NCI-H1436 (cell line): ENCODE measurements around the gene ANO6.
"Not testable (repeated sequence)": the region's sequence is repeated elsewhere in the genome, so short reads cannot be mapped to it uniquely, and the experiment has no call there.

Experiments used
- DNase-seq: peaks from one replicate; lab custom pipeline; 2025; lab: John Stamatoyannopoulos, UW

Gene ANO6

DNA sequence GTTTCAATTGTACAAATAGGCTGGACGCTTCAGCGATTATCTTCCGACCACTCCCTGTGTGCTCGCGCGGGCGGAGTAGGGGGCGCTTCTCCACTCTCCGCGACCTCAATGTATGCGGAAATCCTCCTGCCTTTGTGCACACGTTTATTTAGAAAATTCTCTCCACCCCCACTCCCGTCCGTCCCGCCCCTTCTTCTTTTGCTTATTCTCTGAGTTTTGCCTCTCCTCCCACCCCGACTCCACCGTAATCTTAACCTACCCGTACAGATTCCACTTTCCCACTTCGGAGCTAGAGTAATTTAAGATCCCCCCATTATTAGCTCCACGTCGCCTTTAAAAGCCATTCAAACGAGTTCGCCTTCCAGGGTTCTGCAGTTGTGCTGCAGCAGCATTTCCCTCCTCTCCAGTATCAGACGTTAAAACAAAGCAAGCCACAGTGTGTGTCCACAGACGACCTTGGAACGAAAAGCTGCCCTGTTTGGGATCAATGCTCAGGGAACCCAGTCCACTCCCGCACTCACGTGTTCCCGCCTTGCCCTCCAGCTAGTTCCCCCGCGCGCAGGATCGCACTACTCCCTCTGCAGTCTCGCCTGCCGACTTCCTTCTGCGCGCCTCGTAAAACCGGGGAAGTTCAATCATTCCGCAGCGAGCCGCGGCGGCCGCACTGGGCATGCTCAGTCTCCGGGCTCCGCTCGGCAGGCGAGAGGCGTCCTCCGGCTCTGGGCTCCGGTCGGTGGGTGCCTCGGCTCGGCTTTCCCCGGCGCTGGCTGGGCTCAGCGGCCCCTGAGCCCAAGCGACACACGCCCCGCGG is at the start of gene ANO6:
Gene ANO6 (plus strand): TSS at position 677 of the 811 bp plus-strand sequence. CDS start 227 bp downstream, outside the sequence.
- DNase-seq = peak; percentile 74

- no peak for DNase-seq
Observed at GRCh38 chr12:45168976-45169375, 46.9 kb upstream of the ANO6 start.

GRCh38 chr12:45170456-45171042 is 45.3 kb upstream of the ANO6 start:
- peak; percentile 61 for DNase-seq

DNA sequence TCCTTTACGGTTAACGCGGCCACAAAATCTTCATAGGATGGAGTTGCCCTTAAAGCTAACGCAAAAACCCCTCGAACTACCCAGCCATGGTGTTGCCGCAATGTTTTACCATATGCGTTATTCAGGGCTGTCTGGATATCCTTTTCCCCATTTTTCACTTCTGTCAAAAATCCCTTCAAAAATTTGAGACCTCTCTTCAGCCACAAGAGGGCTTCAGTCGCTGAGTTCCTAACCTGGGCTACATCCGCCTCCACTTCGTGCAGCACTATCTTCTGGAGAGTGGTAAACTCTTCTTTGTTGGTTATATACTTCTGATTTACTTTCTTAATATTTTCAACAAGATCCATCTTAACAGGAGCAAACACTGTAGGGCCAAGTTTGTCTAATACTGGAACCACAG is 42.6 kb upstream of the ANO6 start:
- not testable (repeated sequence) for DNase-seq

- no peak for DNase-seq
Observed at GRCh38 chr12:45174595-45174994, 41.3 kb upstream of the ANO6 start.

GRCh38 chr12:45178771-45179170 is 37.1 kb upstream of the ANO6 start:
- no peak for DNase-seq

DNA sequence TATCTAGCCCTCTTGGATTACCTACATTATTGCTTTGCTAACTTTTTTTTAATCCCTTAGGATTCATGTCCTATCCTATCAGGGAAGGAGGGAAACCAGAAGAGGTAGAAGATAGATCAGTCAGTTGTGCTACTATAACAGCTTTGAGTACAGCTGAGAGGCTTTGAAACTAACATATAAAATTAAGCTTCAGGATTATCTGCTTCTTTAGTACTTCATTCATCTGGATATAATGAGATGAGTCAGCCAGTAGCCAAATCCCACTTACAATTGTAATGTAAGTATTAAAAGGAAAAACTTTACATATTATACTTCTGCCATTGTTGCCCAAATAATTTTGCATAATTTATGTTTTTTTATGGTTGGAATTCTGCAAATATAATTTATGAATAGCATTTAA is 33.4 kb upstream of the ANO6 start:
- DNase-seq = no peak

GRCh38 chr12:45183246-45183645 is 32.6 kb upstream of the ANO6 start:
- no peak for DNase-seq

GRCh38 chr12:45184147-45184963 is 31.5 kb upstream of the ANO6 start:
- no peak for DNase-seq

DNA sequence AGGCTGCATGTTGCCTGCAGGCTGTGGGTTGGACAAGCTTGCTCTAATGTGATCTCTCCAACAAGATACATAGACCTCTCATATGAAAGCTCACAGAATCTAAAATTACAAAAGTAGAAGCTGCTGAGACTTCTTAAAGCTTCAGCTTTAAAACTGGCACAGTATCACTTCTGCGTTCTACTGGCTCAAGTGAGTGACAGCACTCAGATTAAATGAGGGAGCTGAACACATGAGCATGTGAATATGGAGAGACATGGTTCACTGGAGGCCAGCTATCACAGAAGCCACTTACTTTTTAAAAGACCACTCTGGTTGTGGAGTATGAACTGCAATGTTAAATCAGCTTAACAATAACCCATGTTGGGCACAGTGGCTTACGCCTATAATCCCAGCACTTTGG is 29.1 kb upstream of the ANO6 start:
- no peak for DNase-seq

DNA sequence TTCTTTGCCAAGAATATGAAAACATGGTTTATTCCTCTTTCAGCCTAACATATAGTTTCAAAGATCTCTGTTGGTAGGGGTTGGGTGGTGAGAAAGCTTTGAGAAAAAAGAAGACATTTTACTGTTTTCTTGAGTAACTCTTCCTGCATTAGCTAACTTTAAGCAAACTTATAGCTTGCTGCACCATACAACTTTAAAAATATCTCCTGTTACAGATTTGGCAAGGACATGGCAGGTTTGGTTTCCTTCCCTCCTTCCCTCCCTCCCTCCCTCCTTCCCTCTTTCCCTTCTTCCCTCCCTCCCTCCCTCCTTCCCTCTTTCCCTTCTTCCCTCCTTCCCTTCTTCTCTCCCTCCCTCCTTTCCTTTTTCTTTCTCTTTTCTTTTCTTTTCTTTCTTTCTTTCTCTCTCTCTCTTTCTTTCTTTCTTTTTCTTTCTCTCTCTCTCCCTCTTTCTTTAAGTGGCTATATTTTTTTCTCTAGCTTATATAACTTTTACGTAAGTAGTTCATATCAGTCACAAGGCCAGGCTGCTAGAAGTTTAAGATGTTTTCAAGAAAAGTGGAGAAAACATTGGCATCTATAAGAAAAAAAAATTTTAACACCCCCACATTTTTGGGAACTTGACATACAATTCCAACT is 26.0 kb upstream of the ANO6 start:
- no peak for DNase-seq

- no peak for DNase-seq
Observed at GRCh38 chr12:45191239-45191638, 24.7 kb upstream of the ANO6 start.

- no peak for DNase-seq
Observed at GRCh38 chr12:45192707-45193106, 23.2 kb upstream of the ANO6 start.

- no peak for DNase-seq
Observed at GRCh38 chr12:45200491-45201043, 15.3 kb upstream of the ANO6 start.

- no peak for DNase-seq
Observed at GRCh38 chr12:45203767-45204166, 12.1 kb upstream of the ANO6 start.

DNA sequence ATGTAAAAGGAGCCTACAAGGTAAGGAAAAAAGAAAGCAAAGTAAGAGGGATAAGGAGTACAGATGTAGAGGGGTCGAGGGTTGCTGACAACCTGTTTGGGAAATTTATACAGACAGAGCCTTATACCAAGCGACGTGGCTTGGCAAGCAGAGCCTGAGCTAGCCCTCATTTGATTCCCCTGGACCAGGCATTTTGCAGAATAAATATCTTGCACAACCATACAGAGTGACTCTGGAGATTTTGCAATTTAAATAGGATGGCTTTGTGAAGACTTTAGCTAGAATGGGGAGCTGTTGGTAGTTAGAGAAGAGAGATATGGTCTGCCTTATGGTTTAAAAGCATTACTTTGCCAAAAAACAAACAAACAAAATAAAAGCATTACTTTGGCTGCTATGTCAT is 11.1 kb upstream of the ANO6 start:
- DNase-seq = no peak

DNA sequence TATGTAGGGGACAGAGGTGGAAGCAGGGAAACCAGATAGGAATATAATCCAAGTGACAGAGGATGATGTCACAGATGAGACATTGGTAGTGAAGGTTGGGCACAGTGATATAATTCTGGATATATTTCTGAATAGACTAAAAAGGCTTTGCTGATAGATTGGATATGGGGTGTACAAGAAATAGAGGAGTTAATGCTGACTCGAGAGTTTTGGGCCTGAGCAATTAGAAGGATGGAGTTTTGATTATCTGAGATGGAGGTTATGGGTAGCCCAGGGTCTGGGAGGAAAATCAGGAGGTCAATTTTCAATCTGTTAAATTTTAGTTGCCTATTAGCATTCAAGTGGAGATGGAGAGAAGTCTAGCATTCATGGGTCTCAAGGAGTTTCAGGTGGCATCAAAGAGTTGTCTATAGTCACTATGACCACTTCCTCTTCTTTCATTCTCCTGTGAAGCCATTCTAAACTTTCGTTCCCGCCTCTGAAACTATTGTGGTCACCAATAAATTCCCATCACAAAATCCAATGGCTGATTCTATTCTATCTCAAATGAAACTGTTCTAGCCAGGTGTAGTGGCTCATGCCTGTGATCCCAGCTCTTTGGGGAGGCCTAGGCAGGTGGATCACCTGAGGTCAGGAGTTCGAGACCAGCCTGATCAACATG is 10.6 kb upstream of the ANO6 start:
- DNase-seq = no peak

DNA sequence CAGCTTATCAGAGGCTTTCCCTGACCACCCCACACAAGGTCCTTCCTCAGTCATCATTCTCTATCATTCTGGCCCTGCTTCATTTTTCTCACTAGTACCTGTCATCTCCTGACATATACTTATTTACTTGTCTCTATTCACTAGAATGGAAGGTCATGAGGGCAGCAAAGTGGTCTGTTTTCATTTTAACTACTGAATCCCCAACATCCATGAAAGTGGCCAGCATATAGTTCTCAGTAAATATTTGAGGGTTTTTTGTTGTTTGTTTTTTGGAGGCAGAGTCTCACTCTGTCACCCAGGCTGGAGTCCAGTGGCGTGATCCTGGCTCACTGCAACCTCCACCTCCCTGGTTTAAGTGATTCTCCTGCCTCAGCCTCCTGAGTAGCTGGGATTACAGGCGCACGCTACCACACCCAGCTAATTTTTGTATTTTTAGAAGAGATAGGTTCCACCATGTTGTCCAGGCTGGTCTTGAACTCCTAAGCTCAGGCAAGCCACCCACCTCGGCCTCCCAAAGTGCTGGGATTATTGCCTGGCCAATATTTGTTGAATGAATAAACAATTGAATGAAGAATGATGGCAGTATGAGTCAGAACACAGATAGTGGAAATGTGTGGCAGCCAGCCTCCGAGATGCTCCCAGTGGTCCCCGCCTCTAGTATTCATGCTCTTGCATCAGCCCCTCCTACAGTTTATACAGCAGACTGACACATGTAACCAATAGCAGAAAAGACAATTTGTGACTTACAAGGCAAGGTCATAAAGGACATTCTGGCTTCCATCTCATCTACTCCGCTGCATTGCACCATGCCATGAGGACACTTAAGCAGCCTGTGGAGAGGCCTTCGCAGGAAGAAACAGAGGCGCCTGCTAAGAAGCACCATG is 7.0 kb upstream of the ANO6 start:
- DNase-seq = no peak

- no peak for DNase-seq
Observed at GRCh38 chr12:45209784-45210183, 6.1 kb upstream of the ANO6 start.

GRCh38 chr12:45212064-45212463 is 3.8 kb upstream of the ANO6 start:
- no peak for DNase-seq

- DNase-seq = no peak
Observed at GRCh38 chr12:45213107-45213506, 2.8 kb upstream of the ANO6 start.
